HG03025 (cell line): ENCODE data around the gene CLPTM1L.
"Not testable (repeated sequence)": the region's sequence is repeated elsewhere in the genome, so short reads cannot be mapped to it uniquely, and the experiment has no call there.

Source experiments
- ATAC-seq: cut with Tn5 transposase; IDR thresholded peaks from one replicate; pipeline ENCODE4 v1.9.1; 2021; ENCODE audit warnings: mild to moderate bottlenecking, moderate library complexity; ENCODE audit not compliant: unreplicated experiment, low FRiP score

CLPTM1L gene

DNA sequence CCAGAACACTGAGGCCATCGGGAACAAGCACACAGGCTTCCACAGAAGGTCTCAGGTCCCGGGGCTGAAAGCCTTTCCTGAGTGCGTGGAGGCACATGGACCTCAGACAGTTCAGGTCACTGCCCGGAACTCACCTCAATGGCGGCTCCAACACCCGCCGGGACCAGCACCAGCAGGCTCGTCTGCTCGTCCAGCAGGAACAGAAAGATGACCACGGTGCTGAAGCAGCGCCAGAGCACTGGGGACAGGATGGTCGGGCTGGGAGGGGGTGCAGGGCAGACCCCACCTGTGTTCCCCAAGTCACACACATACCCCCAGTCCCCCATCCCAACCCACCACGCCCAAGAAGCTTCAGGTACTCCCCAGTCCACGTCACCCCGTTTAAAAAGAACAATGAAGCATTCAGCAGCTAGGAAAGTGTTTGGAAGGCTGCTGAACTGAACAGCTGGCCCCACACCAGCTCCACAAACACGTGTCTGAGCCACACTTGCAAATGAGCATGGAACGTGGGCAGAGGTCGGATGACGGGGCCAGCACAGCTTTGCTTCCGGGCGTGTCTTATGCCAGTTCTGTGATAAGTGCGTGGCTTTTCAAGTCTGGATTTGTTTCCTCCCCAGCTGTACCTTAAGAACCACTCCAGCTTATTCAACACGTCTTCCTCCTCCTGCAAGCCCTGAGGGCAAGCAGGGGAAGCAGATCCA, 14.6 kb downstream of the CLPTM1L start:
- ATAC-seq, result no peak

DNA sequence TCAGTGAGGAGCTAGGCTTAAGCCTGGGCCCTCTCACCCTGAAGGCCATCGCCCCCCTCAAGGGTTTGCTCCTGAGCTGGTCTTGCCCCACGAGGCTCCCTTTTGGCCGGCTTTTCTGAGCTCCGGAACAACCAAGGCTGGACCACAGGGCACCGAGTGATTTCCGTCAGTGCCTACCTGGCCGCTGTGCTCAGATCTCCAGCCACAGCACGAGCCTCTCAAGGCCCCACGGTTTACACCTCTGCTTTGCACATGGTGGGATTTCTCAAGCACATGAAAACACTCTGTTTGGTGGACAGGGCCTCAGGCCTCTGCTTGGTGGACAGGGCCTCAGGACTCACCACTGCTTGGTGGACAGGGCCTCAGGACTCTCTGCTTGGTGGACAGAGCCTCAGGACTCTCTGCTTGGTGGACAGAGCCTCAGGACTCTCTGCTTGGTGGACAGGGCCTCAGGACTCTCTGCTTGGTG, 15.8 kb downstream of the CLPTM1L start:
- ATAC-seq, result no peak

DNA sequence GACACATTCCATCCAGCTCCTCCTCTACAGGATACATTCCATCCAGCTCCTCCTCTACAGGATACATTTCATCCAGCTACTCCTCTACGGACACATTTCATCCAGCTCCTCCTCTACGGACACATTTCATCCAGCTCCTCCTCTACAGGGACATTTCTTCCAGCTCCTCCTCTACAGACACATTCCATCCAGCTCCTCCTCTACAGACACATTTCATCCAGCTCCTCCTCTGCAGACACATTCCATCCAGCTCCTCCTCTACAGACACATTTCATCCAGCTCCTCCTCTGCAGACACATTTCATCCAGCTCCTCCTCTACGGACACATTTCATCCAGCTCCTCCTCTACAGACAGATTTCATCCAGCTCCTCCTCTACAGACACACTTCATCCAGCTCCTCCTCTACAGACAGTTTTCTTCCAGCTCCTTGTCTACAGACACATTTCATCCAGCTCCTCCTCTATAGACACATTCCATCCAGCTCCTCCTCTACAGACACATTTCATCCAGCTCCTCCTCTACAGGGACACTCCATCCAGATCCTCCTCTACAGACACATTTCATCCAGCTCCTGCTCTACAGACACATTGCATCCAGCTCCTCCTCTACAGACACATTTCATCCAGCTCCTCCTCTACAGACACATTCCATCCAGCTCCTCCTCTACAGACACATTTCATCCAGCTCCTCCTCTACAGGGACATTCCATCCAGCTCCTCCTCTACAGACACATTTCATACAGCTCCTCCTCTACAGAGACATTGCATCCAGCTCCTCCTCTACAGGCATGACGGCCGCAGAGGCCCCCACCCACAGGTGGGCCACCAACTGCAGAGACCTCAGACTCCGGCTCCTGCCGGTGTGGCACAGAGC, 16.4 kb downstream of the CLPTM1L start:
- not testable (repeated sequence) for ATAC-seq

DNA sequence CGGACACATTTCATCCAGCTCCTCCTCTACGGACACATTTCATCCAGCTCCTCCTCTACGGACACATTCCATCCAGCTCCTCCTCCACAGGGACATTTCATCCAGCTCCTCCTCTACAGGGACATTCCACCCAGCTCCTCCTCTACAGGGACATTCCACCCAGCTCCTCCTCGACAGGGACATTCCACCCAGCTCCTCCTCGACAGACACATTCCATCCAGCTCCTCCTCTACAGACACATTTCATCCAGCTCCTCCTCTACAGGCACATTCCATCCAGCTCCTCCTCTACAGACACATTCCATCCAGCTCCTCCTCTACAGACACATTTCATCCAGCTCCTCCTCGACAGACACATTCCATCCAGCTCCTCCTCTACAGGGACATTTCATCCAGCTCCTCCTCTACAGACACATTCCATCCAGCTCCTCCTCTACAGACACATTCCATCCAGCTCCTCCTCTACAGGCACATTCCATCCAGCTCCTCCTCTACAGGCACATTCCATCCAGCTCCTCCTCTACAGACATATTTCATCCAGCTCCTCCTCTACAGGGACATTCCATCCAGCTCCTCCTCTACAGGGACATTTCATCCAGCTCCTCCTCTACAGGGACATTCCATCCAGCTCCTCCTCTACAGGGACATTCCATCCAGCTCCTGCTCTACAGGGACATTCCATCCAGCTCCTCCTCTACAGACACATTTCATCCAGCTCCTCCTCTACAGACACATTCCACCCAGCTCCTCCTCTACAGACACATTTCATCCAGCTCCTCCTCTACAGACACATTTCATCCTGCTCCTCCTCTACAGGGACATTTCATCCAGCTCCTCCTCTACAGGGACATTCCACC, 17.8 kb downstream of the CLPTM1L start:
- ATAC-seq, result not testable (repeated sequence)

DNA sequence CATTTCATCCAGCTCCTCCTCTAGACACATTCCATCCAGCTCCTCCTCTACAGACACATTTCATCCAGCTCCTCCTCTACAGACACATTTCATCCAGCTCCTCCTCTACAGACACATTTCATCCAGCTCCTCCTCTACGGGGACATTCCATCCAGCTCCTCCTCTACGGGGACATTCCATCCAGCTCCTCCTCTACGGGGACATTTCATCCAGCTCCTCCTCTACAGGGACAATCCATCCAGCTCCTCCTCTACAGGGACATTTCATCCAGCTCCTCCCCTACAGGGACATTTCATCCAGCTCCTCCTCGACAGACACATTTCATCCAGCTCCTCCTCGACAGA, 18.4 kb downstream of the CLPTM1L start:
- ATAC-seq, result not testable (repeated sequence)

DNA sequence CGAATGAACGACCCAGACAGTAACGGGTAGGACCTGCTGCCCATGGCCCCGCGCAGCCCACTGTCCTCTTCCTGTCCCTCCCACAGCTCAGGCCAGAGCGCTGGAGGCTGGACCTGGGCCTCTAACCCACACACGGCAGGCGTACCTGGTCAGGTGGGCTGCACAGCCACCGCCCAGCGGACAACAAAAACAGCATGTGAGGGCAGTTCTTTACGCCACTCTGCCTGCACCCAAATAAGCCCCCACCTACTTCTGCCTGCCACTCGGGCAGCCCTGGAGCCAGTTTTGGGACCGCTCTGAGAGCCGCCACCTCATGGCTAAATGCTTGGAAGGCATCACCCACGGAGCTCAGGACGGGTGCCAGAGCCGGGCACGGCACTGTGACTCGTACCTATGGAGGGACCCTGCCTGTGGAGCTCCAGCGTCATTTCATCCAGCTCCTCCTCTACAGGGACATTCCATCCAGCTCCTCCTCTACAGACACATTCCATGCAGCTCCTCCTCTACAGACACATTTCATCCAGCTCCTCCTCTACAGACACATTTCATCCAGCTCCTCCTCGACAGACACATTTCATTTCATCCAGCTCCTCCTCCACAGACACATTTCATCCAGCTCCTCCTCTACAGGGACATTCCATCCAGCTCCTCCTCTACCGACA, 18.9 kb downstream of the CLPTM1L start:
- no peak for ATAC-seq

DNA sequence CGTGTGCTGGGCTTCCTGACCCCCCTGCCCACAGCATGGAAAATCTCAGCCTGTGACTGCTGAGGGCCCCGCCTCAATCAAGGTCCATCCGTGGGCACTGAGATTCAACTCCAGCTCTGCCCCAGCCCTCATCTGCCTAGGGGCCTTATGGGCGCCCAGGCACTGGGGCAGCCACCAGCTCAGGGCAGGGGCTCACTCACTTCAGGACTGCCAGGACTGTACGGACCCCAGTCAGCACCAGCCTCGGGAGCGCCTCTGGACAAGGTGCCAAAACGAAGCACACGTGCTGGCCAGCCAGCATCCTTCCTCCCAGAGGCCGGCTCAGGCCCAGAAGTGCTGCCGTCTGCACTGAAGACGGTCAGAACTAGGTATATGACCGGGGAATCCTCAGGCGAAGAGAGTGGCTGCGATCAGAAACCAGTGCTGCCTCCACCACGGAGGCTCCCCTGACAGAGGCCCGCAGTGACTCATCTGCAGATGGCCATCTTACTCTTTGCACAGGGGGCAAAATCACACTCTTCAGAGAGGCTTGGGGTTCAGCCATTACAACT, 19.6 kb downstream of the CLPTM1L start:
- no peak for ATAC-seq

DNA sequence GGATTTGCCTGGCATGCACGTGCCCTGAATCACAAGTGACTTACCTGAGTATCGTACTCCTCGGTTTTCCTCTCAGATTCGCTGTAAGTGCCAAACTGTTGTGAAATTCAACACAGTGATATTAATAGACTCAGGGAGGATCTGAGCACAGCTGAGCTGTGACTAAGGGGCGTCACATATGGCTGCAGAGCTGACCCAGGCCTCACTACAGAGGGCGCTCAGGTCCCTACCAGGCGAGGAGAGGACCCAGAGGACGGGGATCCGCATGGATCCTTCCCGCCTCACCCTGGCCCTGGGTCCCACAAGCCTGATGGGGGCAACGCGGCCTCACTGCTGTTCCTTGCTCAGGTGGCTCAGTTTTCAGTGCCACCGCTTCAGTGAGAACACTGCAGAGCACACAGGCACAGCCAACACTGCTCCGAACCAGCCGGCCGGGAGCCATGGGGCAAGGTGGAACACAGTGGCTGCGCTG, 20.1 kb downstream of the CLPTM1L start:
- ATAC-seq, result no peak

DNA sequence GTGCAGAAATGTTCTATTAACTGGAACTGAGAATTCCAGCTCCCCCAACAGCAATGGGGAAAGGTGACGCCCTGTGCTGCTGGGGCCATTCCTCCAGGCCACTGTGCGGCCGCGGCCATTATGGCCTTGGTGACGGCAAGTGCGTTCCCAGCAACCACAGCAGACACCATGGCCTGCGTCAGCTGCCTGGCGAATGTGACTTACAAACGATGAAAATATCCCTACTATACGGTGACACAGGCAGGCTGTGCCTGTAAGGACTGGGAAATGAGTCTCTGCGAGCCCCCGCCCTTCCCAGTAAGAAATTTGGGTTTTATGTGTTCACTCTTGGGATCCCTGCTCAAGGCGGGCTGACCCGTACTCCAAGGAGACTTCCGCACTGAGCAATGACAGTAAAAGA, 20.6 kb downstream of the CLPTM1L start:
- no peak for ATAC-seq

DNA sequence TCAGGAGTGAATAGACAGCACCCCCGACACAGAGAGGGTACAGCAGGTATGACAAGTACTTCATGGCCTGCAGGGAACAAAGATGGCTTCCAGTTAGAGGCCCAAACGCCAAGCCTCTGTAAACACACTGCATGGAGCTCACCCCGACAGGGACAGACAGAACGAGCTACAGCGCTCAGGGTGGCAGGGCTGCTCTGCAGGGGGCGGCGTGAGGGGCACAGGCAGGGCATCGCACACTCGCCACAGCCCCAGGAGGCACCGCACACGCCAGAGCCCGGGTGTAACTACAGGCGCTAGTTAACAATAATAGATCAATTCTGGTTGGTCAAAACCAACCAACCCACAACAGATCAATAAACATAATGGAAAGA, 21.1 kb downstream of the CLPTM1L start:
- ATAC-seq, result no peak

DNA sequence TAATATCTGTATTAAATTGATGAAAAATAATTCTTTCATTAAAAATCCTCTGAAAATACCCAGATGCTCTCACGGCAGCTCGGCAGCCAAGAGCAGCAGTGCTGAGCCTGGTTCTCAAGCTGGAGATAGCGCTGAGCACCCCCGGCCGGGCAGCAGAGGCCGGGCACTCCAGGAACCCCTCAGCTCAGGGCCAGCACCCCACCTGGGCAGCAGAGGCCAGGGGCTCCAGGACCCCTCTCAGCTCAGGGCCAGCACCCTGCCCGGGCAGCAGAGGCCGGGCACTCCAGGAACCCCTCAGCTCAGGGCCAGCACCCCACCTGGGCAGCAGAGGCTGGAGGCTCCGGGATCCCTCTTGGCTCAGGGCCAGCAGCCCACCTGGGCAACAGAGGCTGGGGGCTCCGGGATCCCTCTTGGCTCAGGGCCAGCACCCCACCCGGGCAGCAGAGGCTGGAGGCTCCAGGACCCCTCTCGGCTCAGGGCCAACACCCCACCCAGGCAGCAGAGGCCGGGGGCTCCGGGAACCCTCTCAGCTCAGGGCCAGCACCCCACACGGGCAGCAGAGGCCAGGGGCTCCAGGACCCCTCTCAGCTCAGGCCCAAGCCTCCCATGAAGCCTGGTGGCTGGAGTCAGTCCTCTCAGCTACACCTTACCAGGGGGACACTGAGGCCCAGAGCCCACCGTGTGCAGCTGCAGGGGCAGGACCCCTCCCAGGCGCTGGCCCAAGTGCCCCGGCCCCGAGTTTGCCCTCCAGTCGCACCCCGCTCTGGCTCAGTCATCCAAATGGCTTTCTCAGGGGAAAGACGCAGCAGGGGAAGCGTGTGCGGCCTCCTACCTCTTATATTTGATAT, 21.7 kb downstream of the CLPTM1L start:
- no peak for ATAC-seq

DNA sequence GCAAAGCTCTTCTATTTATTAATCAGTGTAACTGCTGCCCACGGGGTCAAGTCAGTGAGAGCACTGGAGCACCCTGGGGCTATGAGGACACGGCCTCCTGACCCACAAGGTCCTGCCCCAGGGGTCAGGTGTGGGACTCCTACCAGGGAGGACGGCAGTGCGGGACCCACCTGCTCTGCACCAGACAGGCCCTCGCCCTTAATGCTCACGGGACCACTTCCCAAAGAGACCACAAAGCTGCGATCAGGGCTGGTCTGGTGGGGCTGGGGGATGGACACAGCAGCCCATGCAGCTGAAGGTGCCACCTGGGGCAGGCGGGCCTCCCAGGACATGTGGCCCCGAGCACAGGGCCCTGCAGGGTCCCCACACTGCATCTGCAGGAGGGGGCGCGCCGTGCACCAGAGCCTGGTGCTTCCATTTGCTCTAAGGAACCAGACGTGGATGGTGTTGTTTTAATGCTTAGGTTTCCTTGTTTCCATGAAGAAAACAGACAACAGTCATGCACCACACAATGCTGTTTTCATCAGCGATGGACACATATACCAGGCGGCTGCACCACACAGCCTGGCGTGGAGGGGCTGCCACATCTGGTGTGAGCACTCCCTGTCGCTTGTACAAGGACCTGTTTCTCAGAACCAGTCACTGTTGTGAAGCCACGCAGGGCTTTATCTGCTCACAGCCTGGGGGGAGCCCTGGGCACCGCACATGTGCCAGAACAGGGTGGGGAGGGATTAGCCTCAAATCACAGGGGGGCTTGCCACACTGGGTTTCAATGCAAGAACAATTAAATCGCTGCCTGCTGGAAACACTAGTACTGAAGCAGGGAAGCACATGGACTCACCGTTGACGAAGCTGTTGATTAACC, 22.6 kb downstream of the CLPTM1L start:
- ATAC-seq, result no peak

DNA sequence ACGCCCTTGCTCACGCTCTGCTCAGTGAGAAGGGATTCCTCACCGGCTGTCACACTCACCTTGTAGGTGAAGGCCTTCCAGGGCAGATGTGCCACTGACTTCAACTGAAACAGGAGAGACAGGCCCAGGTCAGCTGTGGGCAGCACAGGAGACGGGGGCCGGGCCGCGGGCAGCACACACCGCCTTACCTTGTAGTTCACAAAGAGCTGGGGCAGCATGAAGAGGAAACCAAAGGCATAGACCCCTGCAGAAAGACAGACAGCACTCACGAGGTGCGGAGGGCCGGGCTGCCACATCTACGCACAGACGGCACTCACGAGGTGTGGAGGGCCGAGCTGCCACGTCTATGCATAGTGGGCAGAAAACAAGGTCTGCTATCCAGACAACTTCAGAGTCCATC, 23.3 kb downstream of the CLPTM1L start:
- ATAC-seq, result no peak

DNA sequence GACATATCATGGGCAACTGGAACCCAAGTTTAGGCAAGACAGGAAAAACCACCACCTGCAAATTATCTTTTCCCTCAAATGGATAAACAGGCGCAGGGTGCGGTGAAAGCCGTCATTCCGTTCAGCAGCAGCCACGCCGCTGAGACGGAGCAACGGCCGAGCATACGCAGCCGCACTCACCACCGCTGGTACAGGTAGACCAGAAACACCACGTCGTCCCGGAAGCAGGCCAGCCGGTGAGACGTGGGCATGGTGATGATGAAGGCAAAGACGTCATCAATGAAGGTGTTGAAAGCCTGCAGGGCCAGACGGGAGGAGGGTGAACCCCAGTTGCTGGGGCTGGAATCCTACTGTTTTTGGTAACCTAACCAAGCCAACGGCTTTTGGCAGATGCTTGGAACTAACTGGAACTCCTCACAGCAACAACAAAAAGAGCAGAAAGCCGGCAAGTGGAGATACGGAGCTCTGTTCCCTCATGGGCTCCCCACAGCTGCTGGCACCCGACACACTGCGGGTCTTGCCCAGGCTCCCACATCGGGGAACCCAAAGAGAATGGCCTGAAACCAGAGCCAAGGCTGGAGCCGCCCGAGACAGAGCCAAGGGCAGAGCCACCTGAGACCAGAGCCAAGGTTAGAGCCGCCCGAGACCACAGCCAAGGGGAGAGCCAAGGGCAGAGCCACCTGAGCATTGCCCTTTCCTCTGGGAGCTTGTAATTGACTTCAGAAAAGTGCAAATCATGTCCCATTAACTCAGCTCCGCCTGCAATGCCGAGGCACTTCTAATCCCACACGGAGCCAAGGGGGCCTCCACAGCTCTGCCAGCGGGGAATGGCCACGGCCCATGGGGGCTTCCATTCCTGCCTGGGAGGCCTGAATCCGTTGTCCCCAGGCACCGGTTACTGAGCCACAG, 24.2 kb downstream of the CLPTM1L start:
- ATAC-seq, result no peak

DNA sequence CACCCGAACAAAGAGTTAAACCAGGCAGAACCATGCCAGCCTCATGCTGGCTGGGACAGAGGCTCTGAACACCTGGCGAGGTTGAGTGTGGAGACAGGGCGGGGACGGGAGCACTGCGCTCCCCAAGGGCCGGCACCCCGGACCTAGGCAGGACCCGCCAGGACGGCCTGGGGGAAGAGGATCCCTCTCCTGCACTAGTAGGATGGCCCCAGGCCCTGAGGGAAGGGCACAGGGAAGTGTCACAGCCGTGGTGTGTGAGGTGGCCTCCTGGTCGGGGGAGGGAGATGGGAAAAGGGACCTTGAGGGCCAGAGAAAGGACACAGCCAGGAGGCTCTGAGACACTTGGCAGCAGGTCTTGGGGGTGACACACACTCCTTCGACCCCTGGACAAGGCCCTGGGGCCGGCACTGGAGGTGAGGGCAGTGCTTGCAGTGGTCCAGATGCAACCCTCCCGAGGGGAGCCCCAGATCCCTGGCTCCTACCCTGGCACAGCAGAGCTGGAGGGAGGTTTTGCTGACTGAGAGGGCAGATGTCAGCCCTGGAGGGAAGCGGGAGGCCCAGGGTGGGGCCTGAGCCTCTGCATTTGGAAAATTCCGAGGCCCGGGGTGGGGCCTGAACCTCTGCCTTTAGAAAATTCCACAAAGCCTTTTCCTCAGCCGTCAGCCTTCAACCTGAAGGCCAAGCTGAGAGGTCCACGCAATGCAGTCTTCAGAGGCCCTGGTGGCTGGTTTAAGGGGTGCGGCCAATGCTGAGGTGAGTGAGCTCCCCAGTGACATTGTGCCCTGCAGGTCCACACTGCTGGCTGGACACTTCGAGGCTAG, 25.3 kb downstream of the CLPTM1L start:
- ATAC-seq, result no peak

DNA sequence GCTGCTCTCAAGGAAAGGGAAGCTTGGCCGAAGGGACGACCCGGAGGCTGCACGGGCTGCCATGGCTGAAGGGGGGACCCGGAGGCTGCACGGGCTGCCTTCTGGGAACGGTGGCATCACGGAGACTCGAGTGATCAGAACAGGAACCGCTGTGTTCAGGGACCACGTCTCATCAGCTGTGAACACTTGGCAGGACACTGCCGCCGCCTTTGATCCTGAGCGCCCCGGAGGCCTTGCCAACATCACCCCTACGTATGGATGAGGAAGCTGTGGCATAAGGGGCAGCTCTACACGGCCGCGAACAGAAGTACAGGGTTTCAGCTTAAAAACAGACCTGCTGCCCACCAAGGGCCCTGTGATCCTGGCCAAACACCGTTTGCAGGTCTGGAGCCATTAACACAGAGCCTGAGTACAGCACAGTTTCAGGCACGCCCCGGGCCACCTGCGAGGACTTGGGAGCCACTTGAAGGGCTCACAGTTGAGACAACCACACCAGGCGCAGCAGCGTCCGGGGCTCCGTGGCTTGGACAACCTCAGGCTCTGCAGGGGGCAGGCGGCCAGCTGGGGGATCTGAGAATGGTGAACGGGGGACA, 26.1 kb downstream of the CLPTM1L start:
- ATAC-seq, result no peak
